NOMO-1 treated with DMSO at 0.1 percent for 48 hours (cell line): ENCODE data around the gene GNAI1.

ENCODE experiments used
- DNase-seq: peaks from one replicate; lab custom pipeline; 2025; ENCODE audit not compliant: unreplicated experiment; lab: John Stamatoyannopoulos, UW

GNAI1 gene

GRCh38 chr7:80134536-80135308, at the start of gene GNAI1:
GNAI1 (plus strand) TSS chr7:80134831; CDS start chr7:80135161, 330 bp downstream.
- peak; percentile 81 for DNase-seq

- no peak for DNase-seq
Measured at GRCh38 chr7:80087051-80087770, 47.4 kb upstream of the GNAI1 start.

GRCh38 chr7:80087771-80088170, 46.9 kb upstream of the GNAI1 start:
- no peak for DNase-seq

GRCh38 chr7:80088705-80089104, 45.9 kb upstream of the GNAI1 start:
- DNase-seq, result peak; percentile 76

GRCh38 chr7:80089366-80089765, 45.3 kb upstream of the GNAI1 start:
- no peak for DNase-seq

GRCh38 chr7:80093349-80093748, 41.3 kb upstream of the GNAI1 start:
- no peak for DNase-seq

- DNase-seq, result peak; percentile 61
Measured at GRCh38 chr7:80095545-80095944, 39.1 kb upstream of the GNAI1 start.

GRCh38 chr7:80097756-80098155, 36.9 kb upstream of the GNAI1 start:
- no peak for DNase-seq

- no peak for DNase-seq
Measured at GRCh38 chr7:80098795-80099194, 35.8 kb upstream of the GNAI1 start.

GRCh38 chr7:80100254-80100653, 34.4 kb upstream of the GNAI1 start:
- no peak for DNase-seq

GRCh38 chr7:80105701-80106408, 28.8 kb upstream of the GNAI1 start:
- DNase-seq, result peak; percentile 60

- peak; percentile 90 for DNase-seq
Measured at GRCh38 chr7:80106498-80107113, 28.0 kb upstream of the GNAI1 start.

- DNase-seq, result peak; percentile 100
Measured at GRCh38 chr7:80107278-80107677, 27.4 kb upstream of the GNAI1 start.

- DNase-seq, result no peak
Measured at GRCh38 chr7:80110376-80110775, 24.3 kb upstream of the GNAI1 start.

GRCh38 chr7:80114159-80114558, 20.5 kb upstream of the GNAI1 start:
- DNase-seq, result no peak

GRCh38 chr7:80124526-80125264, 9.9 kb upstream of the GNAI1 start:
- peak; percentile 94 for DNase-seq

GRCh38 chr7:80127412-80128160, 7.0 kb upstream of the GNAI1 start:
- no peak for DNase-seq

- DNase-seq, result peak; percentile 83
Measured at GRCh38 chr7:80128918-80129317, 5.7 kb upstream of the GNAI1 start.

GRCh38 chr7:80129785-80130184, 4.8 kb upstream of the GNAI1 start:
- DNase-seq, result no peak
